Measurements from ENCODE around the gene ARL15.

The ARL15 gene

GRCh38 chr5:54264574-54264973, 45.8 kb downstream of the ARL15 start:
- no peak for TF ChIP-seq USF1 (IDR thresholded peaks at IDR 0.05)
- no peak for TF ChIP-seq CEBPB (IDR thresholded peaks at IDR 0.05)
- TF ChIP-seq YY1 (IDR thresholded peaks at IDR 0.05; ENCODE audit: low read depth) = no peak
- no peak for TF ChIP-seq TAF1 (IDR thresholded peaks at IDR 0.05; ENCODE audit: low read depth)
- TF ChIP-seq TEAD4 (IDR thresholded peaks at IDR 0.05) = no peak
- no peak for TF ChIP-seq RAD21 (IDR thresholded peaks at IDR 0.05; ENCODE audit: low read depth)
- TF ChIP-seq MAX (IDR thresholded peaks at IDR 0.05) = no peak
- TF ChIP-seq REST (IDR thresholded peaks at IDR 0.05; ENCODE audit: low read depth) = no peak
- TF ChIP-seq CREB1 (IDR thresholded peaks at IDR 0.05; ENCODE audit: low read depth) = no peak
- no peak for TF ChIP-seq NFIC (IDR thresholded peaks at IDR 0.05)
- TF ChIP-seq ZBTB7A (IDR thresholded peaks at IDR 0.05; ENCODE audit: low read depth) = no peak
- TF ChIP-seq FOXM1 (IDR thresholded peaks at IDR 0.05; ENCODE audit: borderline replicate concordance, low read depth) = no peak
- TF ChIP-seq EP300 (IDR thresholded peaks at IDR 0.05; ENCODE audit: borderline replicate concordance) = no peak
- no peak for TF ChIP-seq TCF12 (IDR thresholded peaks at IDR 0.05; ENCODE audit: low read depth)
- TF ChIP-seq EGR1 (IDR thresholded peaks at IDR 0.05) = no peak

- no peak for TF ChIP-seq EP300 (IDR thresholded peaks at IDR 0.05; ENCODE audit: borderline replicate concordance)
- no peak for TF ChIP-seq FOXM1 (IDR thresholded peaks at IDR 0.05; ENCODE audit: borderline replicate concordance, low read depth)
- no peak for TF ChIP-seq CEBPB (IDR thresholded peaks at IDR 0.05)
- no peak for TF ChIP-seq REST (IDR thresholded peaks at IDR 0.05; ENCODE audit: low read depth)
- TF ChIP-seq ZBTB7A (IDR thresholded peaks at IDR 0.05; ENCODE audit: low read depth) = no peak
- TF ChIP-seq RAD21 (IDR thresholded peaks at IDR 0.05; ENCODE audit: low read depth) = no peak
- TF ChIP-seq TCF12 (IDR thresholded peaks at IDR 0.05; ENCODE audit: low read depth) = no peak
- TF ChIP-seq USF1 (IDR thresholded peaks at IDR 0.05) = no peak
- TF ChIP-seq TAF1 (IDR thresholded peaks at IDR 0.05; ENCODE audit: low read depth) = no peak
Measured at GRCh38 chr5:54263447-54263846, 46.9 kb downstream of the ARL15 start.

GRCh38 chr5:54261596-54261995, 48.8 kb downstream of the ARL15 start:
- TF ChIP-seq RAD21 (IDR thresholded peaks at IDR 0.05; ENCODE audit: low read depth) (no peak), NFIC (IDR thresholded peaks at IDR 0.05) (no peak), TAF1 (IDR thresholded peaks at IDR 0.05; ENCODE audit: low read depth) (no peak), EP300 (IDR thresholded peaks at IDR 0.05; ENCODE audit: borderline replicate concordance) (no peak), TEAD4 (IDR thresholded peaks at IDR 0.05) (no peak), USF1 (IDR thresholded peaks at IDR 0.05) (no peak), MAX (IDR thresholded peaks at IDR 0.05) (no peak), CEBPB (IDR thresholded peaks at IDR 0.05) (no peak), TCF12 (IDR thresholded peaks at IDR 0.05; ENCODE audit: low read depth) (no peak), CREB1 (IDR thresholded peaks at IDR 0.05; ENCODE audit: low read depth) (no peak), ZBTB7A (IDR thresholded peaks at IDR 0.05; ENCODE audit: low read depth) (no peak), EGR1 (IDR thresholded peaks at IDR 0.05) (no peak), REST (IDR thresholded peaks at IDR 0.05; ENCODE audit: low read depth) (no peak), FOXM1 (IDR thresholded peaks at IDR 0.05; ENCODE audit: borderline replicate concordance, low read depth) (no peak), YY1 (IDR thresholded peaks at IDR 0.05; ENCODE audit: low read depth) (no peak)

- no peak for TF ChIP-seq CREB1 (IDR thresholded peaks at IDR 0.05; ENCODE audit: low read depth)
- no peak for TF ChIP-seq YY1 (IDR thresholded peaks at IDR 0.05; ENCODE audit: low read depth)
- TF ChIP-seq MAX (IDR thresholded peaks at IDR 0.05) = no peak
- no peak for TF ChIP-seq REST (IDR thresholded peaks at IDR 0.05; ENCODE audit: low read depth)
- no peak for TF ChIP-seq USF1 (IDR thresholded peaks at IDR 0.05)
- no peak for TF ChIP-seq RAD21 (IDR thresholded peaks at IDR 0.05; ENCODE audit: low read depth)
- TF ChIP-seq ZBTB7A (IDR thresholded peaks at IDR 0.05; ENCODE audit: low read depth) = no peak
- no peak for TF ChIP-seq NFIC (IDR thresholded peaks at IDR 0.05)
- TF ChIP-seq CEBPB (IDR thresholded peaks at IDR 0.05) = no peak
- TF ChIP-seq FOXM1 (IDR thresholded peaks at IDR 0.05; ENCODE audit: borderline replicate concordance, low read depth) = no peak
Measured at GRCh38 chr5:54259981-54260380, 50.4 kb downstream of the ARL15 start.

Measured in Ishikawa (cell line).